ENCODE data around the gene SPATA45. TPM values are rescaled to one million over a fixed set of nuclear protein-coding genes. Genes with fewer than 3 reads are reported as not detected.

SPATA45 gene
- total and polyA plus RNA-seq, 2 of the 13 experiments (the other 11 are each of a cell fraction or from before 2014, with no cell fraction given) = 0.17 to 0.64 TPM

DNA sequence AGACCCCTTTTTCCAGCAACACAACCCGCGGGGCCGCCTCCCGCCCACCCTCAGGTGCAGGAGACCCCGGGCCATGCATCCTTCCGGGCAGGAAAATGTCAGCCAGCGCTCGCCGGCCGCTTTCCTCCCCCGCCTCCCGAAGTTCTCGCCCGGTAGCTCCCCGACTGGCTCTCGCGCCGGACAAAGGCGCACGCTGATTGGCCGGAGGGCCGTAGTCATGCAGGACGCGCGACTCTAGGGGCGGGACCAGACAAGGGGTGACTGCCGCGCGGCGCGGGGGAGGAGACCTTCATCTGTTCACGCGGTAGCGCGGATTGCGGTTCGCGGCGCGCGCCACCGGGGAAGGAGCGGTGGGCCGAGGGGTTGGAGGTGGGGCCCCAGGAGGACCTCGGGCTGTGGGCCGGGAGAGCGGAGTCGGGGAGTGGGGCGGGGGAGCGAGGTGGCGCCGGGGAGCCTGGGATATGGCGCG is 10.6 kb upstream of the SPATA45 start, which contains the start of gene FLVCR1 (continued):
- TF ChIP-seq, protein P1, sequence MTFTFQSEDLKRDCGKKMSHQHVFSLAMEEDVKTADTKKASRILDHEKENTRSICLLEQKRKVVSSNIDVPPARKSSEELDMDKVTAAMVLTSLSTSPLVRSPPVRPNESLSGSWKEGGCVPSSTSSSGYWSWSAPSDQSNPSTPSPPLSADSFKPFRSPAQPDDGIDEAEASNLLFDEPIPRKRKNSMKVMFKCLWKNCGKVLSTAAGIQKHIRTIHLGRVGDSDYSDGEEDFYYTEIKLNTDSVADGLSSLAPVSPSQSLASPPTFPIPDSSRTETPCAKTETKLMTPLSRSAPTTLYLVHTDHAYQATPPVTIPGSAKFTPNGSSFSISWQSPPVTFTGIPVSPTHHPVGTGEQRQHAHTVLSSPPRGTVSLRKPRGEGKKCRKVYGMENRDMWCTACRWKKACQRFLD (CRISPR knock-in tag; IDR thresholded peaks at IDR 0.05; ENCODE audit: borderline replicate concordance) = peak; percentile 21; the same call in 1 of the 2 replicates
- TF ChIP-seq ZSCAN21 (CRISPR knock-in tag; IDR thresholded peaks at IDR 0.05; ENCODE audit: borderline replicate concordance) (peak; percentile 89), ZNF598 (CRISPR knock-in tag; IDR thresholded peaks at IDR 0.05; ENCODE audit: borderline replicate concordance) (peak; percentile 26; the same call in 1 of the 2 replicates), XRCC5 (optimal IDR thresholded peaks at IDR 0.05; ENCODE audit: low read length) (peak; percentile 72), HNRNPL (IDR thresholded peaks at IDR 0.05; ENCODE audit: low read depth, low read length) (no peak), ZNF749 (CRISPR knock-in tag; IDR thresholded peaks at IDR 0.05; ENCODE audit: borderline replicate concordance) (peak; percentile 77; the same call in 1 of the 2 replicates), AKAP8 (CRISPR knock-in tag; IDR thresholded peaks at IDR 0.05) (no peak), TAF1 (CRISPR knock-in tag; IDR thresholded peaks at IDR 0.05) (peak; percentile 81), PHF5A (CRISPR knock-in tag; IDR thresholded peaks at IDR 0.05; ENCODE audit: low read depth, unreplicated experiment) (peak; percentile 40), KLF11 (CRISPR knock-in tag; IDR thresholded peaks at IDR 0.05) (peak; percentile 80), FOXJ3 (CRISPR knock-in tag; IDR thresholded peaks at IDR 0.05; ENCODE audit: borderline replicate concordance) (no peak), SPEN (CRISPR knock-in tag; IDR thresholded peaks at IDR 0.05; ENCODE audit: low read depth) (peak; percentile 82), ZIK1 (CRISPR knock-in tag; IDR thresholded peaks at IDR 0.05; ENCODE audit: borderline replicate concordance, low read depth) (no peak), ZNF232 (CRISPR knock-in tag; IDR thresholded peaks at IDR 0.05; ENCODE audit: borderline replicate concordance) (no peak), ZNF446 (CRISPR knock-in tag; IDR thresholded peaks at IDR 0.05) (no peak), SALL1 (CRISPR knock-in tag; IDR thresholded peaks at IDR 0.05) (peak; percentile 61; the same call in 1 of the 2 replicates)
- TF ChIP-seq, protein P2, sequence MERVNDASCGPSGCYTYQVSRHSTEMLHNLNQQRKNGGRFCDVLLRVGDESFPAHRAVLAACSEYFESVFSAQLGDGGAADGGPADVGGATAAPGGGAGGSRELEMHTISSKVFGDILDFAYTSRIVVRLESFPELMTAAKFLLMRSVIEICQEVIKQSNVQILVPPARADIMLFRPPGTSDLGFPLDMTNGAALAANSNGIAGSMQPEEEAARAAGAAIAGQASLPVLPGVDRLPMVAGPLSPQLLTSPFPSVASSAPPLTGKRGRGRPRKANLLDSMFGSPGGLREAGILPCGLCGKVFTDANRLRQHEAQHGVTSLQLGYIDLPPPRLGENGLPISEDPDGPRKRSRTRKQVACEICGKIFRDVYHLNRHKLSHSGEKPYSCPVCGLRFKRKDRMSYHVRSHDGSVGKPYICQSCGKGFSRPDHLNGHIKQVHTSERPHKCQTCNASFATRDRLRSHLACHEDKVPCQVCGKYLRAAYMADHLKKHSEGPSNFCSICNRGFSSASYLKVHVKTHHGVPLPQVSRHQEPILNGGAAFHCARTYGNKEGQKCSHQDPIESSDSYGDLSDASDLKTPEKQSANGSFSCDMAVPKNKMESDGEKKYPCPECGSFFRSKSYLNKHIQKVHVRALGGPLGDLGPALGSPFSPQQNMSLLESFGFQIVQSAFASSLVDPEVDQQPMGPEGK (CRISPR knock-in tag; IDR thresholded peaks at IDR 0.05) = 0 out of 2 replicates have a peak, but pooled peaks have one; percentile 60
- TF ChIP-seq, protein P3, sequence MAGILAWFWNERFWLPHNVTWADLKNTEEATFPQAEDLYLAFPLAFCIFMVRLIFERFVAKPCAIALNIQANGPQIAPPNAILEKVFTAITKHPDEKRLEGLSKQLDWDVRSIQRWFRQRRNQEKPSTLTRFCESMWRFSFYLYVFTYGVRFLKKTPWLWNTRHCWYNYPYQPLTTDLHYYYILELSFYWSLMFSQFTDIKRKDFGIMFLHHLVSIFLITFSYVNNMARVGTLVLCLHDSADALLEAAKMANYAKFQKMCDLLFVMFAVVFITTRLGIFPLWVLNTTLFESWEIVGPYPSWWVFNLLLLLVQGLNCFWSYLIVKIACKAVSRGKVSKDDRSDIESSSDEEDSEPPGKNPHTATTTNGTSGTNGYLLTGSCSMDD (CRISPR knock-in tag; IDR thresholded peaks at IDR 0.05) = no peak
- TF ChIP-seq, protein P4, sequence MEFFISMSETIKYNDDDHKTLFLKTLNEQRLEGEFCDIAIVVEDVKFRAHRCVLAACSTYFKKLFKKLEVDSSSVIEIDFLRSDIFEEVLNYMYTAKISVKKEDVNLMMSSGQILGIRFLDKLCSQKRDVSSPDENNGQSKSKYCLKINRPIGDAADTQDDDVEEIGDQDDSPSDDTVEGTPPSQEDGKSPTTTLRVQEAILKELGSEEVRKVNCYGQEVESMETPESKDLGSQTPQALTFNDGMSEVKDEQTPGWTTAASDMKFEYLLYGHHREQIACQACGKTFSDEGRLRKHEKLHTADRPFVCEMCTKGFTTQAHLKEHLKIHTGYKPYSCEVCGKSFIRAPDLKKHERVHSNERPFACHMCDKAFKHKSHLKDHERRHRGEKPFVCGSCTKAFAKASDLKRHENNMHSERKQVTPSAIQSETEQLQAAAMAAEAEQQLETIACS (CRISPR knock-in tag; IDR thresholded peaks at IDR 0.05) = peak; percentile 72
- TF ChIP-seq, protein P5, sequence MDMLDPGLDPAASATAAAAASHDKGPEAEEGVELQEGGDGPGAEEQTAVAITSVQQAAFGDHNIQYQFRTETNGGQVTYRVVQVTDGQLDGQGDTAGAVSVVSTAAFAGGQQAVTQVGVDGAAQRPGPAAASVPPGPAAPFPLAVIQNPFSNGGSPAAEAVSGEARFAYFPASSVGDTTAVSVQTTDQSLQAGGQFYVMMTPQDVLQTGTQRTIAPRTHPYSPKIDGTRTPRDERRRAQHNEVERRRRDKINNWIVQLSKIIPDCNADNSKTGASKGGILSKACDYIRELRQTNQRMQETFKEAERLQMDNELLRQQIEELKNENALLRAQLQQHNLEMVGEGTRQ (IDR thresholded peaks at IDR 0.05; ENCODE audit: low read depth, low read length) = no peak
- TF ChIP-seq, protein P5 (CRISPR knock-in tag; IDR thresholded peaks at IDR 0.05; ENCODE audit: borderline replicate concordance) = 0 out of 2 replicates have a peak, but pooled peaks have one; percentile 25

Data from HepG2 (cell line).